LoVo (cell line): ENCODE measurements around the gene SPG7.

Experiments
- DNase-seq: peaks from one replicate; pipeline ENCODE4 v3.0.0-alpha.2; 2016; ENCODE audit warnings: low spot score

Gene SPG7

DNA sequence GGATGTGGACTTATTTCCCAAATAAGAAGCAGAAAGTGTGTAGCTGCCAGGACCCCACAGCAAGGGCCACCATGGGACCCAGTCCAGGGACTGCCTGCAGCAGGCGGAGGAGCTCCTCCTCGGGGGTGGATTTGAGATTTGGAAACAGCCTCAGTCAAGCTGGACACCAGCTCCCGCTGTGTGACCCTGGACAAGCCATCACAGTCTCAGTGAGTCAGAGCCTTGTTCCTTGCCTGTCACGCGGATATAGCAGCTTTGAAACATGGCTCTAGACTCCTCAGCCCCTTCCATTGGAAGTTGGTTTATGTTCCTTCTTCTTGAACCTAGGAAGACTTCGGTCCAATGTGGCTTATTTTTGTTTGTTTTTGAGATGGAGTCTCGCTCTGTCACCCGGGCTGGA is 92.8 kb downstream of the SPG7 start:
- no peak for DNase-seq

GRCh38 chr16:89601906-89602272 is 93.7 kb downstream of the SPG7 start:
- no peak for DNase-seq

DNA sequence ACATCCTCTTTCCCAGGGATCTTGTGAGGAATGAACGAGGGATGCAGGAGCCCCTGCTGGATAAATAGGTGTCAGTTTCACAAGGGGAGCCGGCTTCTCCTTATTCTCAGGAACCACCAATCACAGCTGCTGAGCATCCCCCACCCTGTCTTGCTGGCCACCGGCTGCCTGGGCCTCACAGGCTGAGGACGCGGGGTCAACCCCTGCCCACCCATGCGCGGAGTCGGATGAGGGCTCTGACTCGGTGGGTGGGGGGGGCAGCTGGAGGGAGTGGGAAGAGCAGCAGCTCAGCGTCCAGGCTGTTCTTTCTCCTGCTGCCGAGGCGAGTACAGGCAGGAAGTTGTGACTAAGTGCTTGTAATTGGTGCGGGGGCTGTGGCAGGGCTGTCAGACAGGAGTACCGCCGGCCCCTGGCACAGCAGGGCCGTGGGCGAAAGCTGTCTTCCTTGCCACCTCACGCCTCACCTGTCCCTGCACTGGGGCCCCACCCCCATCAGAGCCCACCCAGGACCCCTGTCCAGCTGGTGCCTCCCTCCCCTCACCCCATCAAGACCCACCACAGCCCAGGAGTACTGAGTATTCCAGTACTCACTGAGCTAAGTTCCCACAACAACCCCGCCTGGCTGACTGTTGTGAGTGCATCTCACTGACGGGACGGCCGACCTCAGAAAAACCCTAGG is 94.2 kb downstream of the SPG7 start:
- DNase-seq, result no peak

- DNase-seq, result no peak
These were observed 94.9 kb downstream of the SPG7 start for GRCh38 chr16:89602952-89603590.

DNA sequence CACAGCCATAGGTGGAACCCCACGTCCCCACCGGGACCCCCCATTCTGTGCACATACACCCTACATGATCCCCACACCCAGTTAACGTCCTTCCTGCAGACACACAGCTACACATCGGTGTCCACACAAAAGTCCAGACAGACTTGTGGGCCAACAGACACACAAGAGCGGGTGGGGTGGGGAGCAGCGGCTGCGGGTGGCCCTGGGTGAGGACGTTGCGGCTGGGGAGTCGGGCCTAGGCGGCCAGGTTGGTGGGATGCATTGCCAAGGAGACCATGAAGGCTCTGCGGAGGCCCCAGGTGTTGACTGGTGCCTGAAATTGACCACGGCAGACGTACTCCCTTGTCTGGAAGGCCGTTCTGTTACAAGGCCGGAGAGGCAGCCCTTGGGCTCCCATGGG is 96.6 kb downstream of the SPG7 start:
- DNase-seq, result no peak

GRCh38 chr16:89605186-89605970 is 97.2 kb downstream of the SPG7 start:
- no peak for DNase-seq

DNA sequence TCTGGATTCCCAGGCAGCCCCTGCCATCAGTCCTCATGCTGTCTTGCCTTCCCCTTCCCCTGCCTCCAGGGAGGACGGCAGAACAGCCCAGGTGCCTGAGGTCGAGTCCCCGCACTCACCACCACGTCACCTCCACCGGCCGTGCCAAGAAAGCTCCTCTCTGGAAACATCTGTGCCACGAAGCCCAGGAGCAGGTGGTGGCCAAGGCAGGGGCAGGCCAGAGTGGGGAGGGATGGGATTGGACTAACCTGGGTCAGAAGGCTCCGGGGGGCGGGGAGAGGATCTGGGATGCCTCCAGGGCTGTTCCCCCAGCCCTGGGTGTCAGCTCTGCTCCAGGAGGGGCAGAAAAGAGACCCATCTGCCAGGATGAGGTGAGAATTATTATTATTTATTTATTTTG is 97.8 kb downstream of the SPG7 start:
- no peak for DNase-seq
